ENCODE measurements around the gene LTC4S. TPM values are rescaled to one million over a fixed set of nuclear protein-coding genes. Genes with fewer than 3 reads are reported as not detected.

Gene LTC4S
- total and polyA plus RNA-seq, 2 donors (not counting 3 experiments of a cell fraction or from before 2014, with no cell fraction given) = 0.95 to 6.3 TPM

- Histone ChIP-seq H2AFZ (ENCODE audit: low read depth, low read length) (no peak overlapping the region), H3K9ac (replicated peaks; ENCODE audit: extremely low read depth, insufficient read depth, low read length) (no peak overlapping the region), H3K9me1 (replicated peaks; ENCODE audit: control insufficient read depth, extremely low read depth, insufficient read depth, low read length) (no peaks in the 10 kb centered on the region), H4K20me1 (replicated peaks; ENCODE audit: control insufficient read depth, extremely low read depth, insufficient read depth, low read length) (no peaks in the 10 kb centered on the region), H3K9me3 (replicated peaks; ENCODE audit: control insufficient read depth, insufficient read depth, low read length) (no peaks in the 10 kb centered on the region), H3K4me1 (ENCODE audit: control insufficient read depth, extremely low read depth, insufficient read depth, low read length) (peaks cover under 1% of the 10 kb centered on the region), H3K4me2 (ENCODE audit: insufficient read depth, low read length) (no peak overlapping the region), H3K4me3 (replicated peaks in 1 of 3; ENCODE audit: insufficient read depth in 1 of 3, low read depth in 1 of 3, low read length in 3 of 3) (no peak overlapping the region), H3K27ac (ENCODE audit: insufficient read depth, low read depth, low read length) (no peak overlapping the region), H3K36me3 (ENCODE audit: control insufficient read depth in 2 of 2, extremely low read depth in 1 of 2, insufficient read depth in 2 of 2, low read length in 2 of 2) (peaks cover 0 to 4% of the 10 kb centered on the region in 2 experiments), H3K79me2 (ENCODE audit: control insufficient read depth, insufficient read depth, low read length) (no peaks in the 10 kb centered on the region), H3K27me3 (ENCODE audit: control insufficient read depth in 2 of 2, insufficient read depth in 2 of 2, low read length in 2 of 2) (no peaks in the 10 kb centered on the region)
- CTCF ChIA-PET = interaction anchor here (1.3 to 1.6 kb wide), 2 partner anchors 11 to 81 kb away, joined by 3 to 5 read pairs; partner anchors contain the start of gene MAML1
- dilution Hi-C loops (cut with MboI; ENCODE audit: extremely low pct_ligation_motif_present, low sequenced_read_pairs) (no loop called here), intact Hi-C loops (cut with micrococcal nuclease) (no loop called here)
- no peak for DNase-seq (ENCODE audit: low read depth, low spot score)
- FAIRE-seq = no peak
- BruUV-seq (replicated peaks) = no TSS peak
- POLR2A ChIA-PET = no interaction called here
- TF ChIP-seq MYC (IDR thresholded peaks at IDR 0.05; ENCODE audit: low read depth, low read length) (no peak), POLR2A (IDR thresholded peaks at IDR 0.05; ENCODE audit: low read depth, low read length) (no peak), GATA2 (IDR thresholded peaks at IDR 0.05; ENCODE audit: insufficient read depth, insufficient read length, low read depth, low read length) (no peak)
Observed at GRCh38 chr5:179812997-179813607, 19.3 kb downstream of the LTC4S start.

- intact Hi-C loops (cut with micrococcal nuclease) (no loop called here), dilution Hi-C loops (cut with MboI; ENCODE audit: extremely low pct_ligation_motif_present, low sequenced_read_pairs) (no loop called here)
- FAIRE-seq = no peak
- Histone ChIP-seq H4K20me1 (replicated peaks; ENCODE audit: control insufficient read depth, extremely low read depth, insufficient read depth, low read length) (no peaks in the 10 kb centered on the region), H3K4me2 (ENCODE audit: insufficient read depth, low read length) (no peak overlapping the region), H3K9ac (replicated peaks; ENCODE audit: extremely low read depth, insufficient read depth, low read length) (no peak overlapping the region), H2AFZ (ENCODE audit: low read depth, low read length) (no peak overlapping the region), H3K9me3 (replicated peaks; ENCODE audit: control insufficient read depth, insufficient read depth, low read length) (no peaks in the 10 kb centered on the region), H3K4me1 (ENCODE audit: control insufficient read depth, extremely low read depth, insufficient read depth, low read length) (peaks cover 9% of the 10 kb centered on the region), H3K27ac (ENCODE audit: insufficient read depth, low read depth, low read length) (no peak overlapping the region), H3K36me3 (ENCODE audit: control insufficient read depth in 2 of 2, extremely low read depth in 1 of 2, insufficient read depth in 2 of 2, low read length in 2 of 2) (peaks cover 0 to 4% of the 10 kb centered on the region in 2 experiments), H3K79me2 (ENCODE audit: control insufficient read depth, insufficient read depth, low read length) (no peaks in the 10 kb centered on the region), H3K27me3 (ENCODE audit: control insufficient read depth in 2 of 2, insufficient read depth in 2 of 2, low read length in 2 of 2) (no peaks in the 10 kb centered on the region), H3K4me3 (replicated peaks in 1 of 3; ENCODE audit: insufficient read depth in 1 of 3, low read depth in 1 of 3, low read length in 3 of 3) (no peak overlapping the region), H3K9me1 (replicated peaks; ENCODE audit: control insufficient read depth, extremely low read depth, insufficient read depth, low read length) (no peaks in the 10 kb centered on the region)
- DNase-seq (ENCODE audit: low read depth, low spot score) = no peak
- POLR2A ChIA-PET = interaction anchor here (0.6 kb wide), 1 partner anchor 848 kb away, joined by 3 read pairs; no protein-coding TSS in a partner anchor
- CTCF ChIA-PET = interaction anchor here (0.8 to 1.6 kb wide), 3 partner anchors 12 to 82 kb away, joined by 3 to 5 read pairs (median 3); partner anchors contain the start of gene MAML1
- BruUV-seq (replicated peaks) = no TSS peak
- TF ChIP-seq EZH2 (IDR thresholded peaks at IDR 0.05; ENCODE audit: borderline replicate concordance, low read depth, low read length, severe bottlenecking) (no peak), POLR2A (IDR thresholded peaks at IDR 0.05; ENCODE audit: low read depth, low read length) (no peak)
Observed at GRCh38 chr5:179814090-179814489, 20.3 kb downstream of the LTC4S start.

All from endothelial cell of umbilical vein (primary cell).